ENCODE measurements around the gene ANXA2. TPM values are rescaled to one million over a fixed set of nuclear protein-coding genes. Genes with fewer than 3 reads are reported as not detected.
A peak's percentile ranks its signal among the peaks of the same experiment; 100 is the strongest.
"Not testable (repeated sequence)": the region's sequence is repeated elsewhere in the genome, so short reads cannot be mapped to it uniquely, and the experiment has no call there.

ANXA2 gene
- total RNA-seq, 1 donor from 2014 or later = 742 TPM

DNA sequence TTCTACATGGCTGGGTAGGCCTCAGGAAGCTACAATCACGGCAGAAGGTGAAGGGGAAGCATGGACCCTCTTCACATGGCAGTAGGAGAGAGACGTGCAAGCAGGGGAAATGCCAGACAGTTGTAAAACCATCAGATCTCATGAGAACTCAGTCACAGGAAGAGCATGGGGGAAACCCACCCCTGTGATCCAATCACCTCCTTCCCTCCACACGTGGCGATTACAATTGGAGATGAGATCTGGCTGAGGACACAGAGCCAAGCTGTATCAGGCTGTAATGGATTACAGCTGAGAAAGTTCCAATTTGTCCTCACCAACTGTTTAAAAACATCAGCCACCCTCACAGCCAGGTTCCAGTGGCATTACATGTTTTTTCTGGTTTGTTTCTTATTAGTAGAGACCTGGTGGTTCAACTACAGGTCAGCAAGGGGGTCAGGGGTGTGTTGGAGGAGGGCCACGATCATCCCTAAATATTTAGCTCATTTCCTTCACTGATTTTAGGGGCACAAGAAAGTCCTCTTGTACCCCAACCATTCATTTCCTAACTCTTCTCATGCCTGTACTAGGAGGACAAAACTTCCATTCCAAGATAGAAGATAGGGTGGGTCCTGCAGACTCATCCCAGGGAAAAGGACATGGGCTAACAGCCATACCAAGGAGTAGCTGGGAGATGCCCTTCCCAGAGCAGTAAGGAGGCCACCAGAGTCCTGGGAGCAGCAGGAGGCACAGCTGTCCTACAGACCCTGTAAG, 54.4 kb downstream of the ANXA2 start:
- no peak for DNase-seq

- DNase-seq = no peak
Observed at GRCh38 chr15:60340207-60340921, 57.4 kb downstream of the ANXA2 start.

DNA sequence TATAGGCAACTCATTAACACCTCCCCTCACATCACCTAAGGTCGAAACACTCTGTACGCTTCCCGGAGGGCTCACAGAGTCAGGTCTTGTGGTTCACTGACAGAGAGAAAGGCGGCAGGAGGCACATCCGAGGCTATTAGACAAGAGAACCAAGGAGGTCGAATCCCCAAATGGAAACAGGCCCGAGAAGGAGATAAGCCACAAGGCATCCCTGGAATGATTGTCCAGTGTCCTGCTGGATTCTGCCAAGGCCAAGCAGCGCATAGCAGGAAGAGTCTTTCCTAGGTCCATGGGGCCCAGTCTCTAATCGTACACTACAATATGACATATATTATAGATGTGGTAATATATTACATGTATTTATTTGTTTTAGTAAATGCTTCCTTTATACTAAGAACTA, 58.5 kb downstream of the ANXA2 start:
- DNase-seq = no peak

- no peak for DNase-seq
Observed at GRCh38 chr15:60338810-60339209, 59.0 kb downstream of the ANXA2 start.

DNA sequence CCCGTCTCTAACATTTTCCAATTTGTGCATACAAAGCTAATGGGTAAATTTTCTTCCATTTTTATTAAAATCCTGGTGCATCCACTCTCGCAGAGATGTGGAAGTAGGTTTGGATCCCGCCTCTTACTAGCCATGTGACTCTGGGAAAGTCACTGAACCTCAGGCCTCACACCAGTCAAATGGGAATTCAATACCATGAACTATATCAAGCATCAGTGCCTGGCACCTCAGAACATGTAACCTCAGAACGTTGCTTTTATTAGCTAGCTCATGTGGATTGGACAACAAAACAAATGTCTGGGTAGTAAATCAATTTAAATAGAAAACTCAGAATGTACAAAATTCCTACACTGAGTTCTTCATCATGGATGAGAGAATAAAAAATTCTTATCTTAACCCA, 60.7 kb downstream of the ANXA2 start:
- no peak for DNase-seq

- not testable (repeated sequence) for DNase-seq
Observed at GRCh38 chr15:60335296-60335695, 62.5 kb downstream of the ANXA2 start.

DNA sequence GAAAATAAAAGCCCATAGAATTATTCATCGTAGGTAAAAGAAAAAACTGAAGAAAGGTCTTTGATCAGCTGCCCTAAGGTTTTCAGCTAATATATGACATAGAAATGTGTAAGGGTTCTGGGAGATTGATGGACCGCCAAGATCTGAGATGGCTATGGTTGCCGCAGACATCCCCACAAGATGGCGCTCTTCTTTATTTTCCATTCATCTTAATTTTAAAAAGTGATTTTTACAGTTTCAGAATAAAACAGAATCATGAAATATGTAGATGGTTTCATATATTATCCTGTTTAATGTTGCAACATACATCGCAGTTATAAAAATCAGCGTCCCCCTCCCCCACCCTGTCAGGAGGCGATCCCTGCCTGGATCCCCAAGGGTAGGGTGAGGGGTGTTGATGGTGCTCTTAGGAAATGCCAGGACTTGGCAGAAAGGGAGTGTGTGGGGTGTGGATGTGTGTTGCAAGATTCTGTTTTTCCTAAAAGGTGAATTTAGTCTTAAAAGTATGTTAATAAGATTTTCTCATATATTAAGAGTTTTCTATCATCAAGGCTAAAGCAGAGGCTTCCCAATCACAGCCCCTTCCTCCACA, 68.8 kb downstream of the ANXA2 start:
- DNase-seq = peak; percentile 48

GRCh38 chr15:60326824-60327654, 70.7 kb downstream of the ANXA2 start:
- DNase-seq = peak; percentile 86

GRCh38 chr15:60326343-60326742, 71.4 kb downstream of the ANXA2 start:
- DNase-seq = no peak

GRCh38 chr15:60325905-60326304, 71.9 kb downstream of the ANXA2 start:
- DNase-seq = no peak

DNA sequence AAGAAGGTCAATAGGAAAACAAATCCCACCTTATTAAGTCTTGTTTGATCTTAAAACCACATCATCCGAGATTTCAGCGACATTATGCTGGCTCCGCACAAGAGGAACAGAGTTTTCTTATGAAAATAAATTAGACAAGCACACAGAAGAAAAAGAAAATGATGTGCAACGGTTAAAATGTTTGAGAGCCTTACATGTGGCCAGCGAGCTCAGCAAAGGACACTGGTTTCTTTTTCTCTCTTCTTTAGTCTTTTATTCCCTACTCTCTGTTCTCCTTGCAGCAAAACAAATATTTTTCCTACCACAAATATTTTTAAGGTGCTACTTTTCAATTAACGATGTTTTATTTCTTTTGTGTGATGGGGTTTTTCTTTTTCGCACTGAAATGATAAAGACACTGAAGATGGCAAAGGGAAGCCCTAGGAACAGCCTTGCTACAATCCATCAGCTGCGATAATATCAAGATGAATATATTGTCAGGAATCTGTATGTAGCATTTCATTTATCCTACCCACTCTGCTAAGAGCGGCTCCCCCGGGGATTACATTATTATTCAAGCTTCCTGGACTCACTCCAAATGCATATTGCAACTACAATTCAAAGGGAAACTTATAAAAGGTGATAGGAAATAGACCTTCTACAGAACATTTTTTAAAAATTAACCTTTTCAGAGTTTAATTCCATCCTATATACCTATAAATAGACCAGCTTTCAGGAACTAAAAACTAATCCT, 72.9 kb downstream of the ANXA2 start:
- DNase-seq = no peak

DNA sequence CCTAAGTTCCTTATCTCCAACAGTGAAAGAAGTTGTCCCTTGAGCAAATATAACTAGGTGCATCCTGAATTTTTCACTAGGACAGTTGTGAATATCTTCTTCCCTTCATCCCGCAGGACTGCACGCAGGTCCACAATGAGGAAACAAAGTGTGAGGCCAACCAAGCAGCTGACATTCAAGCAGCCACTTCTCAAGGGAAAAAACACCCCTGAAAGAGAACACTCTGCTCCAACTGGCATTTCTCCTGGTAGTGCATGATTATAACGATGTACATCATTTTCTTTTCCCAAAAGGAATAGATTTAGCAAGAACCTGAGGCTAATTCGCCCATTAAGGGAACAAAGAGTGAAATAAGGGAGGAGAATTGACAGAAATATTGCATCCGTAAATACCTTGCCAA, 74.5 kb downstream of the ANXA2 start:
- DNase-seq = no peak

DNA sequence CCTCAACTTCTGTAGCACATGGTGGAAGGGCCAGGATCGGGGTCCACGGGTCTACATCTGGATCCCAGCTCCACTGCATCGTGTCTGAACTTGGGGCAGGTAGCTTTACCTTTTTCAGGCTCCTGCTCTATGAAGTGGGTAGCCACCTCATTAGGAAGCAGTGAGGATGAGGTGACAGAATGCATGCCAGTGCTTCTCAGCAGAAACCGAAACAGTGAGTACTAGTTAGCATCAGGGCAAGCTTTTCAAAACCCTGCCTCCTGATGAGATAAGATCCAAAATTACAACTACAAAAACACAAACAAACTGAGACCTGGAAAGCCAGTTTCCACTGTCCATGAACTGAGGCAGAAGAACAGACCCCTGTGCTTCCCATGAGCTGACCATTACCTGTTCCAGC, 77.4 kb downstream of the ANXA2 start:
- no peak for DNase-seq

DNA sequence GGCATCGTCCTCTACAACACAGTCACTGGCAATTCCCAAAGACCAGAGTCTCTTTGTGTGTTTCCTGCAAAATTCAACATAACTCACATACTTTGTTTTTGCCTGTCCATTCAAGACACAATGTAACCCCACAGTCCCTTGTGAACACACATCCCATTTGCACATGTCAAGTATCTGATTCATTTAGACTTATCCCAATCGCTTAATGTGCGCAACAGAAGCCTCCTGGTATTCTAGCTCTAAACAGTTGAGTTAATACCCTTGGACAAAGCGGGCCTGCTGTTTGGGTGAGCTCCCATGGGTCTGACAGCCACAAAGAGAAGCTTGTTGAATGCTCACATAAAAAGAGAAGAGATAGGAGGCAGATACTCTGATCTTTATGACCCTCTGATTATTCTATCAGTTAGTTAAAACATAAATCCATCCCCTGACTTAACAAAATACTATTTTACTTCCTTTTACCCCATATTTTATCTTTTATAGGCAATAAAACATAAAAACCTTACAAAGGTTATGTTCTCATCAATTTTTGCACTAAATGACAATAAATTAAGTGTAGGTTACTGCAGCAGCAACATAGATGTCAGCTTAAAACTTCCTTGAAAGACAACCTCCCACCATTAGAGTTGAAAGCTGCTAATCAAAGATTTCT, 79.4 kb downstream of the ANXA2 start:
- DNase-seq = no peak

GRCh38 chr15:60316961-60317360, 80.8 kb downstream of the ANXA2 start:
- no peak for DNase-seq

- DNase-seq = no peak
Observed at GRCh38 chr15:60315878-60316277, 81.9 kb downstream of the ANXA2 start.

DNA sequence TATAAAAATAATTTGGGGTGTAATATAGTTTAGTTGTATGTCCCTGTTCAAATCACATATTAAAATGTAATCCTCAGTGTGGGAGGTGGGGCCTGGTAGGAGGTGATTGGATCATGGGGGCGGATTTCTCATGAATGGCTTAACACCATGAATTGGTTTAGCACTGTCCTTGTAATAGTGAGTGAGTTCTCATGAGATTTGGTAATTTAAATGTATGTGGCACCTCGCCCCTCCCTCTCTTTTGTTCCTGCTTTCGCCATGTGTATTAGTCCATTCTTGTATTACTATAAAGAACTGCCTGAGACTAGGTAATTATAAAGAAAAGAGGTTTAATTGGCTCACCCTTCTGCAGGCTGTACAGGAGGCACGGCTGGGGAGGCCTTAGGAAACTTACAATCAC, 83.9 kb downstream of the ANXA2 start:
- DNase-seq = no peak

DNA sequence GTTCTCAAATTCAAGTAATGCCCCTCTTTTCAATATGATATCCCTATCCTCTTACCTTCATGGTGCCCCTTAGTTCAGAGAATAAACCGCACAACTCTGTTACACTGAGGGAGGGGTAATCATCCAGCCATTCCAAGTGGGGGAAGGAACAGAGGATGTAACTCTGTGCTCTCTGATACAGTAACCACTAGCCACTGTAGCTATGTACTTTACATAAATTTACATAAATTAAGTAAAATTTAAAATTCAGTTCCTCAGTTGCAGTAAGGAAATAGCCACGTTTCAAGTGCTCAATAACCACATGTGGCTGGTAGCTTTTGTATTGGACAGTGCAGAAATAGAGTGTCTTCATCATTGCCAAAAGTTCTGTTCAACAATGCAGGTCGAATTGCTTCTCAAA, 90.8 kb downstream of the ANXA2 start:
- no peak for DNase-seq

DNA sequence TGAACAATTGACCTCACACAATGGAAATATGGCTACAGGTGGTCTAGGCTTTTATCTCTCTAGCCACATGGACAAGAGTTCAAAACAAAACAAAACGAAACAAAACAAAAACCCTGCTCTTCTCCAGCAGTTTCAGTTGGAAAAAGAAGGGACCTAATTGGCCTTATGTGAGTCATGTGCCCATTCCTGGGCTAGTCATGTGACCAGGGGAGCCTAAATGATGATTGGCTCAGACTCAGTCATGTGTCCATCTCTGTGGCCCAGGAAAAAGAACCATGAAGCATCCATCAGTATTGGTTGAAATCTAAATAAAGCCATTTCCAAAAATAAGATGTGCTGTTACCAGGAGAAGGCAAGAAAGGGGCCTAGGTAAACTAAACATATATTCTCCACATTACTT, 96.8 kb downstream of the ANXA2 start:
- no peak for DNase-seq

DNA sequence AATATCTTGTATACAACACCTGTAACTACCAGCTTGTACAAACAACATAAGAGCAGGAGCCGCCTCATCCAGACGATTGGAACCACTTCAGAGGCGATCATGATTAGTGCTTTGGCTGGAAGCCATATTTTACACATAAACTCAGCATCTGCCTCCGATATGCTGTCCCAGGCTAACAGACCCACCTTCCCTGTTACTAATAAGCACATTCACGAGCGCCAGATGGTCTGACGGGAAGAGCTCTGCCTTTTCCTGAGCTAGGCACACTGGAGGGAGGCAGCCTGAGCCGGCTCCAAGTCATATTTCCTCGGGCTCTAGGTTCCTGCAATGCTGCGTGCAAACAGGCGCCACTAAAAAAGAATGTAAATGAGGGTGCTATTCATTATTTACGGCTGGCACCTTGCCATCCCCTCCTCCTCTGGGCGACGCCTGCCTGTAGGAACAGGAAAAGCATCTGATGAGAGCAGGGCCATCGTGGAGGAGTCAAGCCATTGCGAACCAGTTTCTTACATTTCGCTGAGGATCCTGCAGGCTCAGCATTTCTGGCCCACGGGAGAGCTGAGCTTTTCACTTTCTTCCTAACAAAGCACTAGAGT, 98.2 kb downstream of the ANXA2 start:
- peak; percentile 45 for DNase-seq

All from tongue (tissue), 2 donors.